HG02973 (cell line): ENCODE measurements around the gene FXYD5.
A peak's percentile ranks its signal among the peaks of the same experiment; 100 is the strongest.
"Not testable (repeated sequence)": the region's sequence is repeated elsewhere in the genome, so short reads cannot be mapped to it uniquely, and the experiment has no call there.

Source experiments
- ATAC-seq: cut with Tn5 transposase; IDR thresholded peaks from one replicate; pipeline ENCODE4 v1.9.1; 2021; ENCODE audit warnings: moderate library complexity; ENCODE audit not compliant: unreplicated experiment

Gene FXYD5

DNA sequence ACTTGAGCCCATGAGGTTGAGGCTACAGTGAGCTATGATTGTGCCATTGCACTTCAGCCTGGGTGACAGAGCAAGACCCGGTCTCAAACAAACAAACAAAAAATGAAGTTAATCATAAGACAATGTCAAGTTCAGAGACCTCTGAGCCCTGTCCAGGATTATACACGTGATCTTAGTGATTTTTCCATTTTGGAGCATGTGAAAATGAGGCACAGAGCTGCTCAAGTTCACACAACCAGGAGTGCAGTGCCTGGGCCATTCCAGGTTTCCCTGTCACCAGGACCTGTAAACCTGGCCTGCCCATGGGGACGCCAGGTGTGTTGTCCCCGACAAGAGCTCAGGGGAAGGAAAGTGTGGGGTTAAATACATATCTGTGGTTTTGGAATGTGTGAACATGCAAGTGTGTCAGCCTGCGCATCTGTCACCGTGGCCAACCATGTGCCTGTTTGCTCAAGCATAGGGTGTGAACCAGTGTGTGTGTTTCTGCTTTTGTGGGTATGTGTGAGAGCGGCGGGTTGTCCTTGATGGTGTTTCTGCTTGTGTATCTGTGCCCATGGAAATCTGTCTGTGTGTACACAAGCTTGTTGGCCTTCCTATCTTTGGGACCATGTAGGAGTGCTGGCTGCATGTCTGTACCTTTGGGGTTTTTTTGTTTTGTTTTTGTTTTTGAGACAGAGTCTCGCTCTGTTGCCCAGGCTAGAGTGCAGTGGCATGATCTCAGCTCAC, 17.4 kb upstream of the FXYD5 start:
- ATAC-seq = no peak

GRCh38 chr19:35138305-35138892, 16.1 kb upstream of the FXYD5 start, which contains the start of gene FXYD1:
Gene FXYD1 (plus strand): TSS chr19:35138824. CDS start chr19:35140080, 1,256 bp downstream.
- no peak for ATAC-seq

DNA sequence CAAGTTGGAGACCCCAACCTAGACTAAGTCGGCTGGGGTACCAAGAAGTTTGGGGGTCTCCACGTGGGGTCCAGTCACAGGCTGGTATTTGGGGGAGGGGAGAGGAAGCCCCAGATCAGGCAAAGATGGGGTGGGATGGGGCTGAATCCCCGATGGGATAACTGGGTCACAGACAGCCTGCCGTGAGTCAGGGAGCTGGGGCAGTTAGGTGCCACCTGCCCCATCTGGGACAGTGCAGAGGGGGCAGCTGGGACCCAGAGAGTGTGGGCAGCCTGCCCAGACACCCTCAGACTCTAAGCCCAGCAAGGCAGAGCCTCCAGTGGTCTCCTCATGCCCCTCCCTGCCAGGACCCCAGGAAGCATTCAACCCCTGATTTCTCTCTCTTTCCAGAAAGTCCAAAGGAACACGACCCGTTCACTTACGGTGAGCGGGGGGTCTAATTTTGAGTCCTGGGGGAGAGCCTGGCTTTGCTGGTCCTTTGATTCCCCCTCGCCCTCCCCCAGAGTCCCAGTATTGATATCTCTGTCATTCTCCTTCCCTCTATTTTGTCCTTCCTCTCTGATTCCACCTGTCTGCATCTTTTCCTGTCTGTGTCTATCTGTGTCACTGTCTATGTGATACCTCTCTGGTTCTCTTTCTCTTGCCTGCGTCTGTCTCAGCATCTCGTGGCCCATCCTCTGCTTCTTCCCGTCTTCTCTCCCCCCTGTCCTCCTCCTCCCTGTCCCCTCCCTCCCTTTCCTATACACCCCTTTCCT, 14.2 kb upstream of the FXYD5 start:
- ATAC-seq = no peak

DNA sequence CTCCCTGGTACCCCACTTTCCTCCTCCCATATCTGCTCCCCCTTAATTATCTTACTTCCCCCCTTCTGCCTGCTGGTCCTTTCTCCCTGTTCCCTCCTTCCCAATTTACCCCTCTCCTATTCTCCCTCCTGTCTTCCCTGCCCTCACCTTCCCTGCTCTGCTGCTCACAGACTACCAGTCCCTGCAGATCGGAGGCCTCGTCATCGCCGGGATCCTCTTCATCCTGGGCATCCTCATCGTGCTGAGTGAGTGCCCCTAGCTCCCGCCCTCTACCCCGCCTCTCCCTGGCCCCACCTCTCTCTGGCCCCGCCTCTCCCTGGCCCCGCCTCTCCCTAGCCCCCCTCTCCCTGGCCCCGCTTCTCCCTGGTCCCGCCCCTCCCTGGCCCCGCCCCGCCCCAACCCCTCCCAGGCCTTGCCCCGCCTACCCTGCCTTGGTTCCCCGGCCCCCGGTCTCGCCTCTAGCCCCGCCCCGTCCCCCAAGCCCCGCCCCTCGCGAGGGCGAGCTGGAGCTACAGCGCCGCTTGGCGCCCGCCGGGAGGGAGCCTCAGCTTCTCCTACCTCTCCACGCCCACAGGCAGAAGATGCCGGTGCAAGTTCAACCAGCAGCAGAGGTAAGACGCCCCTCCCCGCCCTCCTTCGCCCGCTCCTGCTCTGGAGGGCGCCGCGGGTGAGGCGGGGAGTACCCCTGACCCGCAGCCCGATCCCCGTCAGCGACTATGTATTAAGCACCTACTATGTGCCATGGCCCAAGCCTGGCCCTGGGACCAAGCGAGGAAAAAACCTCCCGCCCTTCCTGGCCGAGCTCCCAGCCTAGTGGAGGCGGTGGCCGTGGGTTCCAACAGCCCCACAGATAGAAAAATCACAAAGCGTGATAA, 13.3 kb upstream of the FXYD5 start:
- ATAC-seq = peak; percentile 46

DNA sequence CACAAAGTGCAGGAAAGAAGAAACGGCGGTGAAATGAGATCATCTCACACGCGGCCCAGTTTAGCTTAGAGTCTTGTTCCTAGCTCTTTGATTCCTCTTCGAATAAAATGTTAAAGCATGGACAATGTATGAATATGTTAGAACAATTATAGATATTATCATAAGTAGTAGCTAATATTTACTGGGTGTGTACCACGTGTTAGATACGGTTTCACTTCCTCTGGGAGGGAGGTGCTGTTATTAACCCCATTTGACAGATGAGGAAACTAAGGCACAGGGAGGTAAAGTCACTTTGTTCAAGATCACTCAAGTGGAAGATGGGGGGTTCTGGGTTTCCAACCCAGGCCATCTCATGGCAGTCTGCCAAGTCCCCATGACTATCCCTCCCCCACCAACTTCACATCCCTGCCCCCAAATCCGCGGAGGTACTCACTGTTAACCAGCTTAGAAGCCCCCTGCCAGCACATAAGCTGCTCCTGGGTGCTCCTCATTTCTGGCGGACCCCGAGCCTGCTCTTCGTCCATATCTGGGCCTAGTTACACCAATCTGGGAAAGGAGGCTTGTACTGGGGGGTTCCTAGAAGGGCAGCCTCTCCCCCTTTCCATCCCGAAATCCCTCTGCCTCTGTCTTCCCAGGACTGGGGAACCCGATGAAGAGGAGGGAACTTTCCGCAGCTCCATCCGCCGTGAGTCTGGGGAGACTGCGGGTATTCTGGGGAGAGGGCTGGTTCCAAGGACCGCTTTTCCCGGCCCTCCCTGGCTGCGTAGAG, 12.5 kb upstream of the FXYD5 start:
- ATAC-seq = no peak

GRCh38 chr19:35142606-35143230, 11.8 kb upstream of the FXYD5 start:
- no peak for ATAC-seq

DNA sequence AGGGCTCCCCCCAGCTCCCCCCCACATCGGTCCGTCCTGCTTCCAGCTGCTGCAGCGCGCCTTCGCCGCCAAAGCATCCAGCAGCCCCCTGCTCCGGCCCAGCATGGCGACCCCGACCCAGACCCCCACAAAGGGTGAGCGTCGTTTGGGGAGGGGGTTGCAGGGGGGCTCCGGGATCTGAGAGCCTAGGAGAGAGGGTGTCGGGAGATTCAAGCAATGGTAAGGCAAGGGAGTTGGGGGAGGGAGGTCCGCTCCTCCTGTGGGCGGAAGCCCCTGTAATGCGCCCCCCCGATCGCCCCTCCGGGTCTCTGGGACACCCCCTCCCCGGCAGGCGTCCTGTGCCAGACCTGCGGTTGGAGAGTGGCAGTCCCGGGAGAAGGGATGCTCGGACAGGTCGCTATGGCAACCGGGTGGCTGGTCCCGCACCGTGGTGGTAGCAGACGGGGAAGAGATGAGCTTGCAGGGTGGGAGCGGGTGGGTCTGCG, 11.3 kb upstream of the FXYD5 start, which contains the start of gene FXYD7:
FXYD7 (plus strand) TSS at position 25 of the 485 bp plus-strand sequence; CDS start at position 104, 79 bp downstream.
- no peak for ATAC-seq

DNA sequence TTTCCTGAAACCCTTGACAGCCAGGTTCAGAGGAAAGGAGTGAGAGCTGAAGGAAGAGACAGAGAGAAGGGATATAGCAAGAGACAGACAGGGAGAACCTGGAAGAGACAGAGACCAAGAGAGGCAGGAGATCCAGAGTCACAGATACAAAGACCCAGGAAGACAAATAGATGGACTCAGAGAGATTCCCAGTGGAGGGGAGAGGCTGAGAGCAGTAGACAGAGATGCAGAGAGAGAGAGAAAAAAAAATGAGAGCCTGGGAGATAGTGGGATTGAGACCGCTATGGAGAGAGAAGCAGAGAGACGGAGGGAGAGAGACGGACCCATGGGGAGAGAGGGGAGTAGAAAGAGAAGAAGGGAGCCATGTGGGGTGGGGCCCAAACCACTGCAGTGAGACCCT, 10.7 kb upstream of the FXYD5 start:
- ATAC-seq = no peak

GRCh38 chr19:35144259-35144599, 10.3 kb upstream of the FXYD5 start:
- no peak for ATAC-seq

GRCh38 chr19:35144600-35145436, 9.7 kb upstream of the FXYD5 start:
- no peak for ATAC-seq

GRCh38 chr19:35146746-35147459, 7.6 kb upstream of the FXYD5 start:
- ATAC-seq = no peak

DNA sequence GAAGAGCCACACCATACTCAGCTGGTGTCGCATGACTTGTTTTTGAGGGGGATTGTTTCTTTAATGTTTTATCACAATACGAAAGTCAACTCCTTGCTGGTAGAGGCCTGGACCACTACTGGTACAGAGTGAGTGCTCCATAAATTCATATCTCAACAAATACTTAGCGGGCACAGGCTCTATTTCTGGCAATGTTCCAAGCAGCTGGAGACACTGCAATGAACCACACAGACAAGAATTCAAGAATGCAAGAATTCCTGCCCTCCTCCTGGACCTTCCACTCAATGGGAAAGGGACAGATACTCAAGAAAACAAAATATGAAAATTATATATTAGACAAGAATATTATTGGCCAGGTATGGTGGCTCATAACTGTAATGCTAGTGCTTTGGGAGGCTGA, 5.1 kb upstream of the FXYD5 start:
- ATAC-seq = no peak

DNA sequence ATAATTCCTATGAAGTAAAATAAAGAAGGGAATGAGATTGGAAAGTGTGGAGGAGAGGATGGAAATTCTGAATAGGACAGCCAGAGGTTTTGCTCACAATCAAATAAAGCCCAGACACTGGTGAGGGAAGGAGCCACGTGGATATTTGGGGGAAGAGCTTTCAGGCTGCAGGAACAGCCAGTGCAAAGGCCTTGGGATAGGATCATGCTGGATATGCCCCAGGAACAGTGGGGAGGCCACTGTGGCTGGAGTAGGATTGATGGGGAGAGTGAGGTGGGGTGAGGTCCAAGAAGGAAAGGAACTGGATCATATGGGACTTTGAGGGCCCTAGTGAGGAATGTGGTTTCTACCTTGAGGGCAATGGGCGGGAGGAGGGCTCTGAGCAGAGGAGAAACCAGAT, 4.1 kb upstream of the FXYD5 start:
- ATAC-seq = no peak

- ATAC-seq = no peak
Observed at GRCh38 chr19:35151273-35152065, 3.1 kb upstream of the FXYD5 start.

DNA sequence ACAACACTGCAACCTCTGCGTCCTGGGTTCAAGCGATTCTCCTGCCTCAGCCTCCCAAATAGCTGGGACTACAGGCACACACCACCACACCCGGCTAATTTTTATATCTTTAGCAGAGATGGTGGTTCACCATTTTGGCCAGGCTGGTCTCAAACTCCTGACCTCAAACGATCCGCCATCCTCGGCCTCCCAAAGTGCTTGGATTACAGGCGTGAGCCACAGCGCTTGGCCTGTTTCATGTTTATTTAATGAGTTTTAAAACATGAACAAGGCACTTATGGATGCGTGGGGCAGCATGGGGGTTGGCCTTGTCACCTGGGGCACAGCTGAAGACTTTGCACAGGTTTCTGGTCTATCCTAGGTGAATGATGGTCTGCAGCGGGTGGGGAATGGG, 1.4 kb upstream of the FXYD5 start:
- not testable (repeated sequence) for ATAC-seq

GRCh38 chr19:35153701-35154524, 622 bp upstream of the FXYD5 start:
- ATAC-seq = no peak
